Upper lobe of left lung (tissue), 4 donors: ENCODE measurements around the gene COL17A1.

ENCODE experiments used
- EP300 ChIP-seq, 4 donors: sonication (generic); formaldehyde crosslinking; IDR thresholded peaks; one replicate each; pipeline ENCODE4 v1.5.1; 2017; ENCODE audit warnings: antibody characterized with exemption in 4 of 4, control low read depth in 2 of 4
- POLR2A ChIP-seq, 4 donors: fragments of 450-650 bp; IDR thresholded peaks; one replicate each; pipeline ENCODE4 v1.5.1; 2016 to 2017; ENCODE audit warnings: antibody characterized with exemption in 4 of 4, mild to moderate bottlenecking in 2 of 4
- POLR2AphosphoS5 ChIP-seq, 2 donors: sonication (generic); formaldehyde crosslinking; IDR thresholded peaks; one replicate each; pipeline ENCODE4 v1.5.1; 2017; ENCODE audit warnings: antibody characterized with exemption in 2 of 2
- TF ChIP-seq, protein P1 (sequence below), 6 experiments: fragments of 450-650 bp in 4 of 6; fragments of 200-600 bp in 2 of 6; sonication (generic) in 2 of 6; IDR thresholded peaks; one replicate each; pipeline ENCODE4 v1.5.1; 2016 to 2019; ENCODE audit warnings: antibody characterized with exemption in 6 of 6

DNA sequence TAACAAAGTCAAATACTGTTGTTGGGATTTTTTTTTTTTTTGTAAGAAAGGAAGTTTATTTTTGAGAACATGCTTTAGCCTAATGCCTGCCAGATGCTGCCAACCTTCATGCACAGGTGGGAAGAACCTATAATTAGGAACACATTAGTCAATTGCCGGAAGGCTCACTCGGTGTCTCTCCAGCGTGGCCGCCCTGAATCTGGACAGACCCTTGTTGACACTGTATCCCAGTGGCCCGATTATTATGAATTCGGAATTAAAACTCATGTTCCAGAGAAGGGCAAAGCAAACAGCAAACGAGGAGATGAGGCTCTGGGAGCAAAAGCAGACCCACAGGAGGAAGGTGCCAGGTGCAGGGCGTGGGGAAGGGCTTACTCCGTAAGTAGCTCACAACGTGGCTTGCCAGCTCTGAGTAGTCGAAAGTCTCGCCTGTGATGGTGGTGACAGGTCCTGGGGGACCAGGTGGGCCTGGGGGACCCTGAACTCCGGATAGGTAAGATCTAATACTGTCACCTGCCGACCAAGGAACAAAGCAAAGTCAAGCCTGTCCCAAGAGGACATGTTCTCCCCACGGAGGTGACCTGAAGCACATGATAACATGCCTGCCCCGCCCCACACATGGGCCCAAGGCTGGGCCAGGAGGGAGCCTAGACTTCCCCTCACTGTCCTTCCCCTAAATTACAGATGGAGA, 48.3 kb downstream of the COL17A1 start:
- TF ChIP-seq POLR2A (IDR thresholded peaks at IDR 0.05) (no peak), POLR2AphosphoS5 (IDR thresholded peaks at IDR 0.05) (no peak), EP300 (IDR thresholded peaks at IDR 0.05) (no peak)
- TF ChIP-seq, protein P1, sequence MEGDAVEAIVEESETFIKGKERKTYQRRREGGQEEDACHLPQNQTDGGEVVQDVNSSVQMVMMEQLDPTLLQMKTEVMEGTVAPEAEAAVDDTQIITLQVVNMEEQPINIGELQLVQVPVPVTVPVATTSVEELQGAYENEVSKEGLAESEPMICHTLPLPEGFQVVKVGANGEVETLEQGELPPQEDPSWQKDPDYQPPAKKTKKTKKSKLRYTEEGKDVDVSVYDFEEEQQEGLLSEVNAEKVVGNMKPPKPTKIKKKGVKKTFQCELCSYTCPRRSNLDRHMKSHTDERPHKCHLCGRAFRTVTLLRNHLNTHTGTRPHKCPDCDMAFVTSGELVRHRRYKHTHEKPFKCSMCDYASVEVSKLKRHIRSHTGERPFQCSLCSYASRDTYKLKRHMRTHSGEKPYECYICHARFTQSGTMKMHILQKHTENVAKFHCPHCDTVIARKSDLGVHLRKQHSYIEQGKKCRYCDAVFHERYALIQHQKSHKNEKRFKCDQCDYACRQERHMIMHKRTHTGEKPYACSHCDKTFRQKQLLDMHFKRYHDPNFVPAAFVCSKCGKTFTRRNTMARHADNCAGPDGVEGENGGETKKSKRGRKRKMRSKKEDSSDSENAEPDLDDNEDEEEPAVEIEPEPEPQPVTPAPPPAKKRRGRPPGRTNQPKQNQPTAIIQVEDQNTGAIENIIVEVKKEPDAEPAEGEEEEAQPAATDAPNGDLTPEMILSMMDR (IDR thresholded peaks at IDR 0.05), result no peak
